Keratinocyte (primary cell): Measurements from ENCODE around the gene GOLGA2.

Source experiments
- EZH2 ChIP-seq: IDR thresholded peaks from one replicate; pipeline ENCODE4 v1.6.1; 2012; ENCODE audit warnings: inconsistent platforms, mild to moderate bottlenecking, low read length, moderate library complexity
- TF ChIP-seq, protein P1 (sequence below), 3 experiments: IDR thresholded peaks in 1 of 3; conservative IDR thresholded peaks in 1 of 3; optimal IDR thresholded peaks in 1 of 3; 2 replicates in 2 of 3; 3 replicates in 1 of 3; pipeline versions ENCODE3 to v1.5.1; 2011; ENCODE audit warnings: low read length in 3 of 3, mild to moderate bottlenecking in 3 of 3, moderate library complexity in 2 of 3, control low read depth in 1 of 3, inconsistent platforms in 1 of 3; ENCODE audit not compliant: insufficient read depth in 2 of 3; ENCODE audit errors: extremely low read depth in 1 of 3

- TF ChIP-seq, protein P1, sequence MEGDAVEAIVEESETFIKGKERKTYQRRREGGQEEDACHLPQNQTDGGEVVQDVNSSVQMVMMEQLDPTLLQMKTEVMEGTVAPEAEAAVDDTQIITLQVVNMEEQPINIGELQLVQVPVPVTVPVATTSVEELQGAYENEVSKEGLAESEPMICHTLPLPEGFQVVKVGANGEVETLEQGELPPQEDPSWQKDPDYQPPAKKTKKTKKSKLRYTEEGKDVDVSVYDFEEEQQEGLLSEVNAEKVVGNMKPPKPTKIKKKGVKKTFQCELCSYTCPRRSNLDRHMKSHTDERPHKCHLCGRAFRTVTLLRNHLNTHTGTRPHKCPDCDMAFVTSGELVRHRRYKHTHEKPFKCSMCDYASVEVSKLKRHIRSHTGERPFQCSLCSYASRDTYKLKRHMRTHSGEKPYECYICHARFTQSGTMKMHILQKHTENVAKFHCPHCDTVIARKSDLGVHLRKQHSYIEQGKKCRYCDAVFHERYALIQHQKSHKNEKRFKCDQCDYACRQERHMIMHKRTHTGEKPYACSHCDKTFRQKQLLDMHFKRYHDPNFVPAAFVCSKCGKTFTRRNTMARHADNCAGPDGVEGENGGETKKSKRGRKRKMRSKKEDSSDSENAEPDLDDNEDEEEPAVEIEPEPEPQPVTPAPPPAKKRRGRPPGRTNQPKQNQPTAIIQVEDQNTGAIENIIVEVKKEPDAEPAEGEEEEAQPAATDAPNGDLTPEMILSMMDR (optimal IDR thresholded peaks at IDR 0.05 in 1 of 3, IDR thresholded peaks at IDR 0.05 in 1 of 3, conservative IDR thresholded peaks at IDR 0.05 in 1 of 3; ENCODE audit: extremely low read depth in 1 of 3, insufficient read depth in 2 of 3, low read length in 3 of 3) = no peak
- no peak for TF ChIP-seq EZH2
Measured at GRCh38 chr9:128214571-128215490, 61.0 kb downstream of the GOLGA2 start.
